ENCODE results near the gene LRRC59. TPM values are rescaled to one million over a fixed set of nuclear protein-coding genes. Genes with fewer than 3 reads are reported as not detected.

Gene LRRC59
- total and polyA plus RNA-seq, 2 of the 13 experiments (the other 11 are each of a cell fraction or from before 2014, with no cell fraction given): 87.3 to 222 TPM

DNA sequence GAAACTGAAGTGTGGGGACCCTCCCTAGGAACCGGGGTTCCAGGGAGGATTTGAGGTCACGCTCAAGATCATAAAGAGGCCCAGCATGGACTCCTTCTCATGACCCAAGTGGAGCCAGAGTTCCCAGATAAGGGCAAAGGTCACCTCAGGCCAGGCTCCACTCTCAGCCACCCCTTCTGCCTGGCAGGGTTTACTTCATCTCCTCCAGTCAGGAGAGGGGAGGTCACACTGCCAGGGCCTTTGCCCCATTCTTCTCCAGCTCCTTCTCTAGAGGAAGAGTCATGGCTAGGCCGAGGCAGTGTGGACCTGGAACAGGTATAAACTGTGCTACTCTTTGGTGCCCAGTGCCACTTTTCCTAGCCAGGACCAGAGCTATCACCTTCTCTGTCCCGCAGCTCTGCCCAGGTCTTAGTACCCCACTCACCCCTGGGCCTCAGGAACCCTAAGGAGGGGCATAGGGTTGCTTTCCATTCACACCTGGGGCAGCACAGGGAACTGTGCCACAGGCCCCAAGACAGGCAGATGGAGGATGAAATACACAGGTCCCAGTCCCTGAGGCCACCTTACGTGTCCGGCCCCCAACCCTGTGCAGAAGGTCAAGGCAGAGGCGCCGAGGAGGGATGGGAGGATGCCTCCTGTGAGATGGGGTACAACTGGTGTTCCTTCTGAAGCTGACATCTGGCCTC is 27.8 kb upstream of the LRRC59 start (continued):
- no peak for TF ChIP-seq RBFOX2 (IDR thresholded peaks at IDR 0.05; ENCODE audit: low read depth, low read length)
- no peak for TF ChIP-seq MXI1 (IDR thresholded peaks at IDR 0.05; ENCODE audit: borderline replicate concordance, low read depth, low read length)
- TF ChIP-seq, protein P1, sequence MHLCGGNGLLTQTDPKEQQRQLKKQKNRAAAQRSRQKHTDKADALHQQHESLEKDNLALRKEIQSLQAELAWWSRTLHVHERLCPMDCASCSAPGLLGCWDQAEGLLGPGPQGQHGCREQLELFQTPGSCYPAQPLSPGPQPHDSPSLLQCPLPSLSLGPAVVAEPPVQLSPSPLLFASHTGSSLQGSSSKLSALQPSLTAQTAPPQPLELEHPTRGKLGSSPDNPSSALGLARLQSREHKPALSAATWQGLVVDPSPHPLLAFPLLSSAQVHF (CRISPR knock-in tag; IDR thresholded peaks at IDR 0.05): no peak
- TF ChIP-seq, protein P2, sequence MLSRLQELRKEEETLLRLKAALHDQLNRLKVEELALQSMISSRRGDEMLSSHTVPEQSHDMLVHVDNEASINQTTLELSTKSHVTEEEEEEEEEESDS (CRISPR knock-in tag; IDR thresholded peaks at IDR 0.05; ENCODE audit: borderline replicate concordance): no peak
- TF ChIP-seq ZNF709 (CRISPR knock-in tag; IDR thresholded peaks at IDR 0.05): no peak
- TF ChIP-seq, protein P3, sequence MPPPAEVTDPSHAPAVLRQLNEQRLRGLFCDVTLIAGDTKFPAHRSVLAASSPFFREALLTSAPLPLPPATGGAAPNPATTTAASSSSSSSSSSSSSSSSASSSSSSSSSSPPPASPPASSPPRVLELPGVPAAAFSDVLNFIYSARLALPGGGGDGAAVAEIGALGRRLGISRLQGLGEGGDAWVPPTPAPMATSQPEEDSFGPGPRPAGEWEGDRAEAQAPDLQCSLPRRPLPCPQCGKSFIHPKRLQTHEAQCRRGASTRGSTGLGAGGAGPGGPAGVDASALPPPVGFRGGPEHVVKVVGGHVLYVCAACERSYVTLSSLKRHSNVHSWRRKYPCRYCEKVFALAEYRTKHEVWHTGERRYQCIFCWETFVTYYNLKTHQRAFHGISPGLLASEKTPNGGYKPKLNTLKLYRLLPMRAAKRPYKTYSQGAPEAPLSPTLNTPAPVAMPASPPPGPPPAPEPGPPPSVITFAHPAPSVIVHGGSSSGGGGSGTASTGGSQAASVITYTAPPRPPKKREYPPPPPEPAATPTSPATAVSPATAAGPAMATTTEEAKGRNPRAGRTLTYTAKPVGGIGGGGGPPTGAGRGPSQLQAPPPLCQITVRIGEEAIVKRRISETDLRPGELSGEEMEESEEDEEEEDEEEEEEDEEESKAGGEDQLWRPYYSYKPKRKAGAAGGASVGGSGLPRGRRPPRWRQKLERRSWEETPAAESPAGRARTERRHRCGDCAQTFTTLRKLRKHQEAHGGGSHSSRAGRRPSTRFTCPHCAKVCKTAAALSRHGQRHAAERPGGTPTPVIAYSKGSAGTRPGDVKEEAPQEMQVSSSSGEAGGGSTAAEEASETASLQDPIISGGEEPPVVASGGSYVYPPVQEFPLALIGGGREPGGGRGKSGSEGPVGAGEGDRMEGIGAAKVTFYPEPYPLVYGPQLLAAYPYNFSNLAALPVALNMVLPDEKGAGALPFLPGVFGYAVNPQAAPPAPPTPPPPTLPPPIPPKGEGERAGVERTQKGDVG (CRISPR knock-in tag; IDR thresholded peaks at IDR 0.05; ENCODE audit: borderline replicate concordance): no peak
- TF ChIP-seq, protein P4, sequence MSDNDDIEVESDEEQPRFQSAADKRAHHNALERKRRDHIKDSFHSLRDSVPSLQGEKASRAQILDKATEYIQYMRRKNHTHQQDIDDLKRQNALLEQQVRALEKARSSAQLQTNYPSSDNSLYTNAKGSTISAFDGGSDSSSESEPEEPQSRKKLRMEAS (IDR thresholded peaks at IDR 0.05): no peak
- TF ChIP-seq ZFY (CRISPR knock-in tag; IDR thresholded peaks at IDR 0.05): peak; percentile 36; the same call in 1 of the 2 replicates
- no peak for TF ChIP-seq ZNF776 (CRISPR knock-in tag; IDR thresholded peaks at IDR 0.05)
- TF ChIP-seq HOXD1 (CRISPR knock-in tag; IDR thresholded peaks at IDR 0.05): no peak
- no peak for TF ChIP-seq ADNP (CRISPR knock-in tag; IDR thresholded peaks at IDR 0.05)
- TF ChIP-seq, protein P5, sequence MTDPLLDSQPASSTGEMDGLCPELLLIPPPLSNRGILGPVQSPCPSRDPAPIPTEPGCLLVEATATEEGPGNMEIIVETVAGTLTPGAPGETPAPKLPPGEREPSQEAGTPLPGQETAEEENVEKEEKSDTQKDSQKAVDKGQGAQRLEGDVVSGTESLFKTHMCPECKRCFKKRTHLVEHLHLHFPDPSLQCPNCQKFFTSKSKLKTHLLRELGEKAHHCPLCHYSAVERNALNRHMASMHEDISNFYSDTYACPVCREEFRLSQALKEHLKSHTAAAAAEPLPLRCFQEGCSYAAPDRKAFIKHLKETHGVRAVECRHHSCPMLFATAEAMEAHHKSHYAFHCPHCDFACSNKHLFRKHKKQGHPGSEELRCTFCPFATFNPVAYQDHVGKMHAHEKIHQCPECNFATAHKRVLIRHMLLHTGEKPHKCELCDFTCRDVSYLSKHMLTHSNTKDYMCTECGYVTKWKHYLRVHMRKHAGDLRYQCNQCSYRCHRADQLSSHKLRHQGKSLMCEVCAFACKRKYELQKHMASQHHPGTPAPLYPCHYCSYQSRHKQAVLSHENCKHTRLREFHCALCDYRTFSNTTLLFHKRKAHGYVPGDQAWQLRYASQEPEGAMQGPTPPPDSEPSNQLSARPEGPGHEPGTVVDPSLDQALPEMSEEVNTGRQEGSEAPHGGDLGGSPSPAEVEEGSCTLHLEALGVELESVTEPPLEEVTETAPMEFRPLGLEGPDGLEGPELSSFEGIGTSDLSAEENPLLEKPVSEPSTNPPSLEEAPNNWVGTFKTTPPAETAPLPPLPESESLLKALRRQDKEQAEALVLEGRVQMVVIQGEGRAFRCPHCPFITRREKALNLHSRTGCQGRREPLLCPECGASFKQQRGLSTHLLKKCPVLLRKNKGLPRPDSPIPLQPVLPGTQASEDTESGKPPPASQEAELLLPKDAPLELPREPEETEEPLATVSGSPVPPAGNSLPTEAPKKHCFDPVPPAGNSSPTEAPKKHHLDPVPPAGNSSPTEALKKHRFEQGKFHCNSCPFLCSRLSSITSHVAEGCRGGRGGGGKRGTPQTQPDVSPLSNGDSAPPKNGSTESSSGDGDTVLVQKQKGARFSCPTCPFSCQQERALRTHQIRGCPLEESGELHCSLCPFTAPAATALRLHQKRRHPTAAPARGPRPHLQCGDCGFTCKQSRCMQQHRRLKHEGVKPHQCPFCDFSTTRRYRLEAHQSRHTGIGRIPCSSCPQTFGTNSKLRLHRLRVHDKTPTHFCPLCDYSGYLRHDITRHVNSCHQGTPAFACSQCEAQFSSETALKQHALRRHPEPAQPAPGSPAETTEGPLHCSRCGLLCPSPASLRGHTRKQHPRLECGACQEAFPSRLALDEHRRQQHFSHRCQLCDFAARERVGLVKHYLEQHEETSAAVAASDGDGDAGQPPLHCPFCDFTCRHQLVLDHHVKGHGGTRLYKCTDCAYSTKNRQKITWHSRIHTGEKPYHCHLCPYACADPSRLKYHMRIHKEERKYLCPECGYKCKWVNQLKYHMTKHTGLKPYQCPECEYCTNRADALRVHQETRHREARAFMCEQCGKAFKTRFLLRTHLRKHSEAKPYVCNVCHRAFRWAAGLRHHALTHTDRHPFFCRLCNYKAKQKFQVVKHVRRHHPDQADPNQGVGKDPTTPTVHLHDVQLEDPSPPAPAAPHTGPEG (CRISPR knock-in tag; IDR thresholded peaks at IDR 0.05): no peak
- TF ChIP-seq RFX5 (IDR thresholded peaks at IDR 0.05; ENCODE audit: low read depth, low read length): no peak
- TF ChIP-seq ZNF441 (CRISPR knock-in tag; IDR thresholded peaks at IDR 0.05; ENCODE audit: borderline replicate concordance): no peak
- TF ChIP-seq ZFP82 (CRISPR knock-in tag; IDR thresholded peaks at IDR 0.05; ENCODE audit: borderline replicate concordance): no peak
- TF ChIP-seq, protein P6, sequence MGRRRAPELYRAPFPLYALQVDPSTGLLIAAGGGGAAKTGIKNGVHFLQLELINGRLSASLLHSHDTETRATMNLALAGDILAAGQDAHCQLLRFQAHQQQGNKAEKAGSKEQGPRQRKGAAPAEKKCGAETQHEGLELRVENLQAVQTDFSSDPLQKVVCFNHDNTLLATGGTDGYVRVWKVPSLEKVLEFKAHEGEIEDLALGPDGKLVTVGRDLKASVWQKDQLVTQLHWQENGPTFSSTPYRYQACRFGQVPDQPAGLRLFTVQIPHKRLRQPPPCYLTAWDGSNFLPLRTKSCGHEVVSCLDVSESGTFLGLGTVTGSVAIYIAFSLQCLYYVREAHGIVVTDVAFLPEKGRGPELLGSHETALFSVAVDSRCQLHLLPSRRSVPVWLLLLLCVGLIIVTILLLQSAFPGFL (CRISPR knock-in tag; IDR thresholded peaks at IDR 0.05): no peak
- TF ChIP-seq ZNF367 (CRISPR knock-in tag; IDR thresholded peaks at IDR 0.05; ENCODE audit: borderline replicate concordance): no peak
- TF ChIP-seq SATB2 (CRISPR knock-in tag; IDR thresholded peaks at IDR 0.05): 0 out of 2 replicates have a peak, but pooled peaks have one; percentile 41

All from HepG2 (cell line).